GM21717 (cell line): ENCODE measurements around the gene ADAMTS1.

Experiments used
- ATAC-seq: cut with Tn5 transposase; IDR thresholded peaks from one replicate; pipeline ENCODE4 v1.9.1; 2021; ENCODE audit warnings: mild to moderate bottlenecking, moderate library complexity; ENCODE audit not compliant: unreplicated experiment

ADAMTS1 gene

GRCh38 chr21:26788790-26789189 is 56.4 kb downstream of the ADAMTS1 start:
- ATAC-seq = no peak
